Caco-2 (cell line): Measurements from ENCODE around the gene MROH8. TPM values are rescaled to one million over a fixed set of nuclear protein-coding genes. Genes with fewer than 3 reads are reported as not detected.
A peak's percentile ranks its signal among the peaks of the same experiment; 100 is the strongest.

Experiments
- BruUV-seq: library from RNA; stranded (reverse); fragments of 400-500 nt; replicated peaks from 2 replicates; lab custom pipeline; 2021; lab: Mats Ljungman, UMichigan
- CTCF ChIA-PET: fragments of 300-600 bp; sonication (Branson Sonifier 250); formaldehyde crosslinking; loops from one replicate; lab custom pipeline; 2022; ENCODE audit warnings: antibody characterized with exemption; lab: Charles Lee
- POLR2A ChIA-PET: fragments of 300-600 bp; sonication (Branson Sonifier 250); formaldehyde crosslinking; loops from one replicate; lab custom pipeline; 2022; ENCODE audit warnings: antibody characterized with exemption; lab: Charles Lee
- DNase-seq, 2 experiments: peaks; one replicate each; pipeline versions ENCODE4 v3.0.0 to v3.0.0-alpha.2; 2020 to 2022
- H3K27me3 ChIP-seq: replicated peaks from 2 replicates; pipeline ENCODE4 v1.6.0; 2011; ENCODE audit warnings: low read length; ENCODE audit not compliant: control insufficient read depth, insufficient read depth
- H3K36me3 ChIP-seq: 2 replicates; pipeline ENCODE4 v1.5.1; 2011; ENCODE audit warnings: low read length; ENCODE audit not compliant: control insufficient read depth, insufficient read depth
- H3K4me1 ChIP-seq: fragments of 250-450 bp; sonication (Bioruptor Pico); 2 replicates; pipeline ENCODE4 v1.5.1; 2020; ENCODE audit warnings: mild to moderate bottlenecking
- H3K4me3 ChIP-seq: 2 replicates; pipeline ENCODE4 v1.5.1; 2011; ENCODE audit warnings: low read depth, mild to moderate bottlenecking, control low read depth, low read length
- H3K9me3 ChIP-seq: fragments of 250-450 bp; sonication (Bioruptor Pico); 2 replicates; pipeline ENCODE4 v1.5.1; 2020; ENCODE audit warnings: mild to moderate bottlenecking, moderate library complexity
- H3K27ac Mint-ChIP-seq: one replicate; pipeline ENCODE4 v1.8.0; 2022; ENCODE audit warnings: mixed read lengths; ENCODE audit not compliant: unreplicated experiment
- H3K27me3 Mint-ChIP-seq: one replicate; pipeline ENCODE4 v1.8.0; 2022; ENCODE audit warnings: mixed read lengths; ENCODE audit not compliant: insufficient read depth, unreplicated experiment
- H3K36me3 Mint-ChIP-seq: one replicate; pipeline ENCODE4 v1.8.0; 2022; ENCODE audit warnings: mild to moderate bottlenecking, mixed read lengths; ENCODE audit not compliant: insufficient read depth, unreplicated experiment
- H3K4me1 Mint-ChIP-seq: one replicate; pipeline ENCODE4 v1.8.0; 2022; ENCODE audit warnings: low read depth, mixed read lengths; ENCODE audit not compliant: unreplicated experiment
- H3K4me3 Mint-ChIP-seq: one replicate; pipeline ENCODE4 v1.8.0; 2022; ENCODE audit warnings: mild to moderate bottlenecking, moderate library complexity, mixed read lengths; ENCODE audit not compliant: unreplicated experiment
- H3K9me3 Mint-ChIP-seq: one replicate; pipeline ENCODE4 v1.8.0; 2022; ENCODE audit warnings: mixed read lengths; ENCODE audit not compliant: unreplicated experiment
- intact Hi-C: fragments of 100-400 bp; cut with micrococcal nuclease; formaldehyde crosslinking; loops from one replicate; pipeline ENCODE4 v1.10.0; 2022; ENCODE audit not compliant: unreplicated experiment
- total RNA-seq: library from RNA; stranded (reverse); gene quantifications from 2 replicates; pipeline ENCODE4 v1.2.3, GENCODE V29; 2022
- TF ChIP-seq, protein P1 (sequence below), 2 experiments: fragments of 200-600 bp in 1 of 2; IDR thresholded peaks; 1 replicate in 1 of 2; 2 replicates in 1 of 2; pipeline versions ENCODE4 v1.5.1 to v1.8.0; 2011 to 2022; ENCODE audit warnings: antibody characterized with exemption in 1 of 2, control low read depth in 1 of 2, inconsistent platforms in 1 of 2, low read depth in 1 of 2, low read length in 1 of 2, mild to moderate bottlenecking in 1 of 2, moderate library complexity in 1 of 2; ENCODE audit not compliant: insufficient read depth in 1 of 2, severe bottlenecking in 1 of 2, unreplicated experiment in 1 of 2

Gene MROH8
- total RNA-seq, 1 experiment from 2014 or later, result 2.6 TPM

DNA sequence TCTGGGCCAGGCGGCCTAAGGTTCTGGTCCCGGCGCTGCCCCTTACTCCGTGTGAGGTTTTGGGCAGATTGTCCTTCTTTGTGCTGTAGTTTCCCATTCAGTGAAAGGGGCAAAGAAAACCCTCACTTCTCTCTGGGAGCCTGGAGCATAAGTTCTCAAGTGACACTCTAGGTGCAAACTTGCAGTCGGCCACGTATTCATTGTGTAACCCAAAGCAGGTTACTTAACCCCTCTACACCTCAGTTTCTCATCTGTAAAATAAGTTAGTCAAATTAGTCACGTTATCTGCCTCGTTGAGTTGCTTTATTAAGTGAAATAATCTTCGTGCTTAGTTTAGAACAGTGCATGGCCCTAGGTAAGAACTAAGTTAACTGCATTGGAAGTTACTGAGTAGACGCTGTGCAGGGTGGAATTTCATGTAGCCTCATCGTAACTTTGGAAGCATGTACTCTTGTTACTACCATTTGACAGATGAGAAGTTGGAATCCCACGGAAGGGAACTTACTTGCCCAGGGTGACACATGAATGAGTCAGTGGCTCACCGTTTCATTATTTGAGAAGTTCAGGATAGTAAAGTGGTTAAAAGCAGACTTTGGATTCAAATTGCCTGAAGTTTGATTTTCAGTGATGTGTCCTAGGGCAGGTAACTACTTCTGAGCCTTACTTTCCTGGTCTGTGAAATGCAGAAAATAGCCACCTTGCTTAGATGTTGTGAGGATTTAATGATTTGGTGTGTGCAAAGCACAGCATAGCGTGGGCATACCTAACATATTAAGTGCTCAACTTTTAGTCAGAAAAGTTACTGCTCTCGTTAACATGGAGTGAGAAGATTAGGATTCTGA, 556 bp upstream of the MROH8 start:
- Mint-ChIP-seq H3K9me3 (no peaks in the 10 kb centered on the region), H3K27me3 (no peaks in the 10 kb centered on the region), H3K27ac (peak overlapping the region; percentile 98), H3K36me3 (peaks cover 60% of the 10 kb centered on the region), H3K4me3 (peak overlapping the region; percentile 94), H3K4me1 (peaks cover 18% of the 10 kb centered on the region)
- H3K4me3 ChIP-seq, result peak overlapping the region; percentile 71
- no peaks in the 10 kb centered on the region for H3K27me3 ChIP-seq
- TSS peak; percentile 47 for BruUV-seq
- peaks cover 8% of the 10 kb centered on the region; the same call in 1 of the 2 replicates for H3K4me1 ChIP-seq
- no peak for DNase-seq
- TF ChIP-seq, protein P1, sequence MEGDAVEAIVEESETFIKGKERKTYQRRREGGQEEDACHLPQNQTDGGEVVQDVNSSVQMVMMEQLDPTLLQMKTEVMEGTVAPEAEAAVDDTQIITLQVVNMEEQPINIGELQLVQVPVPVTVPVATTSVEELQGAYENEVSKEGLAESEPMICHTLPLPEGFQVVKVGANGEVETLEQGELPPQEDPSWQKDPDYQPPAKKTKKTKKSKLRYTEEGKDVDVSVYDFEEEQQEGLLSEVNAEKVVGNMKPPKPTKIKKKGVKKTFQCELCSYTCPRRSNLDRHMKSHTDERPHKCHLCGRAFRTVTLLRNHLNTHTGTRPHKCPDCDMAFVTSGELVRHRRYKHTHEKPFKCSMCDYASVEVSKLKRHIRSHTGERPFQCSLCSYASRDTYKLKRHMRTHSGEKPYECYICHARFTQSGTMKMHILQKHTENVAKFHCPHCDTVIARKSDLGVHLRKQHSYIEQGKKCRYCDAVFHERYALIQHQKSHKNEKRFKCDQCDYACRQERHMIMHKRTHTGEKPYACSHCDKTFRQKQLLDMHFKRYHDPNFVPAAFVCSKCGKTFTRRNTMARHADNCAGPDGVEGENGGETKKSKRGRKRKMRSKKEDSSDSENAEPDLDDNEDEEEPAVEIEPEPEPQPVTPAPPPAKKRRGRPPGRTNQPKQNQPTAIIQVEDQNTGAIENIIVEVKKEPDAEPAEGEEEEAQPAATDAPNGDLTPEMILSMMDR (IDR thresholded peaks at IDR 0.05; ENCODE audit: insufficient read depth in 1 of 2, low read depth in 1 of 2, low read length in 1 of 2, severe bottlenecking in 1 of 2, unreplicated experiment in 1 of 2), result no peak
- ChIA-PET POLR2A (interaction anchor here (0.9 to 2.4 kb wide), 7 partner anchors 10 to 362 kb away, joined by 3 to 38 read pairs (median 11); partner anchors contain the start of genes MANBAL and RBL1), CTCF (interaction anchor here (0.8 to 3.3 kb wide), 4 partner anchors 11 to 84 kb away, joined by 3 to 49 read pairs (median 17); partner anchors contain the start of gene RBL1)
- H3K36me3 ChIP-seq, result peaks cover 5% of the 10 kb centered on the region; the same call in 1 of the 2 replicates
- intact Hi-C loops, result loop anchor here (10.0 kb wide), 1 partner anchor 175 kb away; no protein-coding TSS in a partner anchor
- no peaks in the 10 kb centered on the region for H3K9me3 ChIP-seq

DNA sequence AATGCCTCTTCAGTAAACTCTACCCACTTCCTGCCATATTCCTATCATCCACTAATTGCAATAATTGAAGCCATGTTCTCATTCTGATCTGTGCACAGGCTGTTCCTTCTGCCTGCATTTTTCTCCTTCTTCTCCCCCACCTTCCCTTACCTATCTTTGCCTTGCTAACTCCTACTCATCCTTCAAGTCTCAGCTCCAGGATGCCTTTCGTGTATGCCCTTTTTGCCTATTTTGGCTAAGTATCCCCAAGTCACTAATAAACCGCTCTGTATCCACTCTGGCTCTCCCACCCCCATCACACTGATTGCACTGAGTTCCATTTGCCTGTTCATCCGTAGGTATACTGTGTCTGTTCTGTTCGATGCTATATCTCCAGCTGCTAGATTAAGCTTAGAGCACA, 6.5 kb downstream of the MROH8 start:
- BruUV-seq, result no TSS peak
- Mint-ChIP-seq H3K4me3 (no peak overlapping the region), H3K27ac (no peak overlapping the region), H3K27me3 (no peaks in the 10 kb centered on the region), H3K4me1 (no peaks in the 10 kb centered on the region), H3K36me3 (no peaks in the 10 kb centered on the region), H3K9me3 (no peaks in the 10 kb centered on the region)
- no peak for DNase-seq
- intact Hi-C loops, result loop anchor here (10.0 kb wide), 1 partner anchor 168 kb away; no protein-coding TSS in a partner anchor
- H3K27me3 ChIP-seq, result no peaks in the 10 kb centered on the region
- no peaks in the 10 kb centered on the region for H3K4me1 ChIP-seq
- TF ChIP-seq, protein P1 (IDR thresholded peaks at IDR 0.05; ENCODE audit: insufficient read depth in 1 of 2, low read depth in 1 of 2, low read length in 1 of 2, severe bottlenecking in 1 of 2, unreplicated experiment in 1 of 2), result no peak
- H3K9me3 ChIP-seq, result no peaks in the 10 kb centered on the region
- no peaks in the 10 kb centered on the region for H3K36me3 ChIP-seq
- POLR2A ChIA-PET, result no interaction called here
- H3K4me3 ChIP-seq, result no peak overlapping the region
- CTCF ChIA-PET, result interaction anchor here (0.6 kb wide), 1 partner anchor 1350 kb away, joined by 5 read pairs; no protein-coding TSS in a partner anchor

DNA sequence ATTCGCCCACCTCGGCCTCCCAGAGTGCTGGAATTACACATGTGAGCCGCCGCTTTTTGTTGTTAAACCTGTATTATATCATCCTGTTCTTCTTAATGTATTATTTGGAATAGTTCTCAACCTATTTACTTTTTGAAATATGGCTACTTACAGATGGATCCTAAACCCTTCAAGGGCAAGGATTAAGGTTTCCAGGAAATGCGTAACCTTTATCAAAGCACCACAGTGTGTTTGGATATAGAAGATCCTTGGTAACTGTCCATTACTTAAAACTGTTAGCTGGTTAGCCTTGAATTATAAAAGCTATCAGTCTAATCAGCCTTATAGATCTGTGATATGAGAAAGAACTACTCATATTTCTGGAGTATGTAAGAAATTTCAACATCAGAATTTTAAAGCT, 12.5 kb downstream of the MROH8 start:
- H3K4me3 ChIP-seq, result no peak overlapping the region
- no peaks in the 10 kb centered on the region for H3K4me1 Mint-ChIP-seq
- ChIA-PET CTCF (interaction anchor here (0.7 to 1.1 kb wide), 2 partner anchors 29 to 274 kb away, joined by 3 read pairs; no protein-coding TSS in a partner anchor), POLR2A (interaction anchor here (0.7 kb wide), 1 partner anchor 245 kb away, joined by 3 read pairs; no protein-coding TSS in a partner anchor)
- H3K4me1 ChIP-seq, result no peaks in the 10 kb centered on the region
- intact Hi-C loops, result no loop called here
- no peaks in the 10 kb centered on the region for H3K27me3 ChIP-seq
- no peak overlapping the region for H3K27ac Mint-ChIP-seq
- no peaks in the 10 kb centered on the region for H3K9me3 ChIP-seq
- no TSS peak for BruUV-seq
- H3K36me3 ChIP-seq, result no peaks in the 10 kb centered on the region
- no peak for DNase-seq
- H3K27me3 Mint-ChIP-seq, result peaks cover 13% of the 10 kb centered on the region
- H3K36me3 Mint-ChIP-seq, result no peaks in the 10 kb centered on the region
- no peaks in the 10 kb centered on the region for H3K9me3 Mint-ChIP-seq
- H3K4me3 Mint-ChIP-seq, result no peak overlapping the region
- TF ChIP-seq, protein P1 (IDR thresholded peaks at IDR 0.05; ENCODE audit: insufficient read depth in 1 of 2, low read depth in 1 of 2, low read length in 1 of 2, severe bottlenecking in 1 of 2, unreplicated experiment in 1 of 2), result no peak
